K562 (cell line): ENCODE measurements around the gene ZNF503. TPM values are rescaled to one million over a fixed set of nuclear protein-coding genes. Genes with fewer than 3 reads are reported as not detected.

Experiments
- CBX8 ChIP-seq: fragments of 200-600 bp; sonication (generic); IDR thresholded peaks from 2 replicates; pipeline ENCODE4 v1.6.1; 2012; ENCODE audit warnings: borderline replicate concordance, mixed run types, low read depth, mild to moderate bottlenecking, moderate library complexity, mixed read lengths, low read length, control low read depth, inconsistent platforms; ENCODE audit not compliant: poor library complexity, severe bottlenecking; ENCODE audit errors: extremely low read depth
- DNMT1 ChIP-seq: fragments of 450-650 bp; IDR thresholded peaks from 2 replicates; pipeline ENCODE4 v1.6.1; 2016; ENCODE audit warnings: antibody characterized with exemption, mild to moderate bottlenecking
- GABPB1 ChIP-seq: sonication (generic); formaldehyde crosslinking; IDR thresholded peaks from 2 replicates; pipeline ENCODE4 v1.8.0; 2022; ENCODE audit warnings: mild to moderate bottlenecking, missing genetic modification reagents
- HMG20A ChIP-seq: fragments of 450-650 bp; formaldehyde crosslinking; conservative IDR thresholded peaks from 2 replicates; pipeline ENCODE4 v1.4.0; 2020; ENCODE audit warnings: mild to moderate bottlenecking, mixed read lengths
- OTX1 ChIP-seq: fragments of 450-650 bp; formaldehyde crosslinking; IDR thresholded peaks from 2 replicates; pipeline ENCODE4 v1.4.0; 2022; ENCODE audit warnings: mild to moderate bottlenecking
- PHTF2 ChIP-seq: fragments of 250-450 bp; sonication (Bioruptor Pico); IDR thresholded peaks from 2 replicates; pipeline ENCODE4 v1.5.0; 2021; ENCODE audit warnings: mild to moderate bottlenecking
- PTTG1 ChIP-seq: fragments of 450-650 bp; IDR thresholded peaks from 2 replicates; pipeline ENCODE4 v1.6.1; 2016; ENCODE audit warnings: low read depth, mild to moderate bottlenecking, missing genetic modification characterization, missing compliant biosample characterization
- SMAD4 ChIP-seq: fragments of 250-450 bp; sonication (Bioruptor Pico); conservative IDR thresholded peaks from 2 replicates; pipeline ENCODE4 v1.8.0; 2021; ENCODE audit warnings: inconsistent platforms, mild to moderate bottlenecking, moderate library complexity
- SMARCA5 ChIP-seq: fragments of 450-650 bp; IDR thresholded peaks from 2 replicates; pipeline ENCODE4 v1.6.1; 2016
- YY1 ChIP-seq, 3 experiments: IDR thresholded peaks; 2 replicates each; pipeline ENCODE4 v1.6.1; 2011; ENCODE audit warnings: low read length in 2 of 3, mild to moderate bottlenecking in 2 of 3, moderate library complexity in 2 of 3, borderline replicate concordance in 1 of 3, control low read depth in 1 of 3, low read depth in 1 of 3; ENCODE audit not compliant: insufficient read depth in 3 of 3, insufficient replicate concordance in 2 of 3, control insufficient read depth in 1 of 3, insufficient read length in 1 of 3; ENCODE audit errors: extremely low read depth in 1 of 3
- ZBED1 ChIP-seq: IDR thresholded peaks from 2 replicates; pipeline ENCODE4 v1.6.1; 2014
- ZFP30 ChIP-seq: fragments of 250-450 bp; sonication (Bioruptor Pico); IDR thresholded peaks from 2 replicates; pipeline ENCODE4 v1.8.0; 2022; ENCODE audit warnings: moderate library complexity, mild to moderate bottlenecking, inconsistent platforms, borderline replicate concordance
- ZNF140 ChIP-seq: fragments of 250-450 bp; sonication (Bioruptor Pico); IDR thresholded peaks from 2 replicates; pipeline ENCODE4 v1.8.0; 2021; ENCODE audit warnings: moderate library complexity, mild to moderate bottlenecking, inconsistent platforms
- ZNF146 ChIP-seq: IDR thresholded peaks from one replicate; pipeline ENCODE4 v1.6.1; 2018; ENCODE audit warnings: missing compliant biosample characterization; ENCODE audit not compliant: unreplicated experiment
- polyA plus RNA-seq, 8 experiments: library from polyadenylated mRNA; depleted of rRNA in 4 of 8; stranded (reverse) in 5 of 8; unstranded in 3 of 8; fragments of >200 nt; fragmentation: Nextera tagmentation in 2 of 8; fragmentation: Illumina TruSeq in 1 of 8; extraction: Ambion mirVana in 2 of 8; extraction: Trizol in 1 of 8; gene quantifications; 2 replicates each; pipeline versions ENCODE4 v1.2.1 to v1.2.3, GENCODE V29; 2011 to 2014; ENCODE audit warnings: inconsistent platforms in 1 of 8, missing spikeins in 1 of 8
- total RNA-seq, 7 experiments: library from RNA; depleted of rRNA in 6 of 7; stranded (reverse); fragments of >200 nt in 6 of 7; fragmentation: Illumina TruSeq in 2 of 7; extraction: Trizol in 2 of 7; gene quantifications; 2 replicates each; pipeline versions ENCODE4 v1.2.1 to v1.2.3, GENCODE V29; 2011 to 2021; ENCODE audit warnings: low replicate concordance in 1 of 7
- TF ChIP-seq, protein P1 (sequence below): fragments of 450-650 bp; IDR thresholded peaks from 2 replicates; pipeline ENCODE4 v1.6.1; 2017; ENCODE audit warnings: antibody characterized with exemption
- TF ChIP-seq, protein P2 (sequence below): sonication (generic); formaldehyde crosslinking; IDR thresholded peaks from 2 replicates; pipeline ENCODE4 v1.8.1; 2022; ENCODE audit warnings: missing genetic modification reagents
- TF ChIP-seq, protein P3 (sequence below): fragments of 450-650 bp; IDR thresholded peaks from 2 replicates; pipeline ENCODE4 v1.6.1; 2017; ENCODE audit warnings: antibody characterized with exemption, mild to moderate bottlenecking
- TF ChIP-seq, protein P4 (sequence below): fragments of 250-450 bp; sonication (Bioruptor Pico); IDR thresholded peaks from 2 replicates; pipeline ENCODE4 v1.4.0; 2020; ENCODE audit warnings: borderline replicate concordance

Gene ZNF503
- total and polyA plus RNA-seq, 9 of the 15 experiments (the other 6 are each of a cell fraction or from before 2014, with no cell fraction given): not detected

DNA sequence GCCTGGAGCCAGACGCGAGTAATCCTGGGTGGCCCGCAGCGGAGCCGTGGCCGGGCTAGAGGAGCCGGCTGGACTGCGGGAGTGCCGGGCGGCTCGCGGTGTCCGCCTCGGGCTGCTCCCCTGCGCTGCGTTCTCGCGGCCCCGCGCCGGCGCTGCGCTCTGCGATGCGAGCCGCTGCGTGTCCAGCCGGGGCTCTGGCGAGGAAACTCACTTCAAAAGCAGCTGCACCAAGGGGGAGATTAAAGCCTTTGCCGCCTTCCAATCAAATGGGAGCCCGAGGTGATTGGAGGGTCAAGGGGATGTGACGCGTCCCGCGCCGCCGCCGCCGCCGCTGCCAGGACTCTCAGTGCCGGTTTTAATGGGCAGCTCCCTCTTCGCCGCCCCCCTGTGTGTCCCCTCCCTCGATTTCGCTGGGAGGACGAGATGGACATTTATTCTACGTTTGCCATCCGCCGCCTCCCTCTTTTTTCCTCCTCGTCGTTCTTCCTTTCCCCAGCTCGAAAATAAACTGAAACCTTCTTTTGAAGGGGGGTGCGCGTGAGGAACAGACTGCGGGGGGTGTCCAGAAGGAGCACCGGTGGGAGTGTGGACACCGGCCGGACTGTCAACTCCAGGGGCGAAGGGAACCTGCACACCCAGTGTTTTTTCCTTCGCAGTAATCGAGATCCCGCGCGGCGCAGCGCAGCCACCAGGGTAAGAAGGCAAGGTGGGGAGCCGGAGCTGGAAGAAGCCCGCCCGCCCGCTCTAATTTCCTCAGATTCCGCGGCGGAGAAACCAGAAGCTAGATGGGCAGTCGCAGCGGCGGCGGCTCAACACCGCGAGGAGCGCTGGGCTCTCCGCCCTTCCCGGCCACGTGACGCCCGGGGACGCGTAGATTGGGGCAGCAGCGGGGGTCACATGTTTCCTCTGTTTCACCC is at the start of gene ZNF503 (continued):
- no peak for TF ChIP-seq OTX1 (CRISPR knock-in tag)
- TF ChIP-seq CBX8: no peak
- TF ChIP-seq, protein P1, sequence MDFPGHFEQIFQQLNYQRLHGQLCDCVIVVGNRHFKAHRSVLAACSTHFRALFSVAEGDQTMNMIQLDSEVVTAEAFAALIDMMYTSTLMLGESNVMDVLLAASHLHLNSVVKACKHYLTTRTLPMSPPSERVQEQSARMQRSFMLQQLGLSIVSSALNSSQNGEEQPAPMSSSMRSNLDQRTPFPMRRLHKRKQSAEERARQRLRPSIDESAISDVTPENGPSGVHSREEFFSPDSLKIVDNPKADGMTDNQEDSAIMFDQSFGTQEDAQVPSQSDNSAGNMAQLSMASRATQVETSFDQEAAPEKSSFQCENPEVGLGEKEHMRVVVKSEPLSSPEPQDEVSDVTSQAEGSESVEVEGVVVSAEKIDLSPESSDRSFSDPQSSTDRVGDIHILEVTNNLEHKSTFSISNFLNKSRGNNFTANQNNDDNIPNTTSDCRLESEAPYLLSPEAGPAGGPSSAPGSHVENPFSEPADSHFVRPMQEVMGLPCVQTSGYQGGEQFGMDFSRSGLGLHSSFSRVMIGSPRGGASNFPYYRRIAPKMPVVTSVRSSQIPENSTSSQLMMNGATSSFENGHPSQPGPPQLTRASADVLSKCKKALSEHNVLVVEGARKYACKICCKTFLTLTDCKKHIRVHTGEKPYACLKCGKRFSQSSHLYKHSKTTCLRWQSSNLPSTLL: no peak
- TF ChIP-seq HMG20A (CRISPR knock-in tag): no peak
- 0 out of 2 replicates have a peak, but pooled peaks have one; percentile 13 for TF ChIP-seq SMAD4 (CRISPR knock-in tag)
- TF ChIP-seq, protein P2, sequence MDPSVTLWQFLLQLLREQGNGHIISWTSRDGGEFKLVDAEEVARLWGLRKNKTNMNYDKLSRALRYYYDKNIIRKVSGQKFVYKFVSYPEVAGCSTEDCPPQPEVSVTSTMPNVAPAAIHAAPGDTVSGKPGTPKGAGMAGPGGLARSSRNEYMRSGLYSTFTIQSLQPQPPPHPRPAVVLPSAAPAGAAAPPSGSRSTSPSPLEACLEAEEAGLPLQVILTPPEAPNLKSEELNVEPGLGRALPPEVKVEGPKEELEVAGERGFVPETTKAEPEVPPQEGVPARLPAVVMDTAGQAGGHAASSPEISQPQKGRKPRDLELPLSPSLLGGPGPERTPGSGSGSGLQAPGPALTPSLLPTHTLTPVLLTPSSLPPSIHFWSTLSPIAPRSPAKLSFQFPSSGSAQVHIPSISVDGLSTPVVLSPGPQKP (CRISPR knock-in tag): no peak
- TF ChIP-seq ZFP30 (CRISPR knock-in tag): no peak
- TF ChIP-seq, protein P3, sequence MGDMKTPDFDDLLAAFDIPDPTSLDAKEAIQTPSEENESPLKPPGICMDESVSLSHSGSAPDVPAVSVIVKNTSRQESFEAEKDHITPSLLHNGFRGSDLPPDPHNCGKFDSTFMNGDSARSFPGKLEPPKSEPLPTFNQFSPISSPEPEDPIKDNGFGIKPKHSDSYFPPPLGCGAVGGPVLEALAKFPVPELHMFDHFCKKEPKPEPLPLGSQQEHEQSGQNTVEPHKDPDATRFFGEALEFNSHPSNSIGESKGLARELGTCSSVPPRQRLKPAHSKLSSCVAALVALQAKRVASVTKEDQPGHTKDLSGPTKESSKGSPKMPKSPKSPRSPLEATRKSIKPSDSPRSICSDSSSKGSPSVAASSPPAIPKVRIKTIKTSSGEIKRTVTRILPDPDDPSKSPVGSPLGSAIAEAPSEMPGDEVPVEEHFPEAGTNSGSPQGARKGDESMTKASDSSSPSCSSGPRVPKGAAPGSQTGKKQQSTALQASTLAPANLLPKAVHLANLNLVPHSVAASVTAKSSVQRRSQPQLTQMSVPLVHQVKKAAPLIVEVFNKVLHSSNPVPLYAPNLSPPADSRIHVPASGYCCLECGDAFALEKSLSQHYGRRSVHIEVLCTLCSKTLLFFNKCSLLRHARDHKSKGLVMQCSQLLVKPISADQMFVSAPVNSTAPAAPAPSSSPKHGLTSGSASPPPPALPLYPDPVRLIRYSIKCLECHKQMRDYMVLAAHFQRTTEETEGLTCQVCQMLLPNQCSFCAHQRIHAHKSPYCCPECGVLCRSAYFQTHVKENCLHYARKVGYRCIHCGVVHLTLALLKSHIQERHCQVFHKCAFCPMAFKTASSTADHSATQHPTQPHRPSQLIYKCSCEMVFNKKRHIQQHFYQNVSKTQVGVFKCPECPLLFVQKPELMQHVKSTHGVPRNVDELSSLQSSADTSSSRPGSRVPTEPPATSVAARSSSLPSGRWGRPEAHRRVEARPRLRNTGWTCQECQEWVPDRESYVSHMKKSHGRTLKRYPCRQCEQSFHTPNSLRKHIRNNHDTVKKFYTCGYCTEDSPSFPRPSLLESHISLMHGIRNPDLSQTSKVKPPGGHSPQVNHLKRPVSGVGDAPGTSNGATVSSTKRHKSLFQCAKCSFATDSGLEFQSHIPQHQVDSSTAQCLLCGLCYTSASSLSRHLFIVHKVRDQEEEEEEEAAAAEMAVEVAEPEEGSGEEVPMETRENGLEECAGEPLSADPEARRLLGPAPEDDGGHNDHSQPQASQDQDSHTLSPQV: no peak
- TF ChIP-seq ZNF146 (CRISPR knock-in tag): no peak
- no peak for TF ChIP-seq ZNF140
- TF ChIP-seq, protein P4, sequence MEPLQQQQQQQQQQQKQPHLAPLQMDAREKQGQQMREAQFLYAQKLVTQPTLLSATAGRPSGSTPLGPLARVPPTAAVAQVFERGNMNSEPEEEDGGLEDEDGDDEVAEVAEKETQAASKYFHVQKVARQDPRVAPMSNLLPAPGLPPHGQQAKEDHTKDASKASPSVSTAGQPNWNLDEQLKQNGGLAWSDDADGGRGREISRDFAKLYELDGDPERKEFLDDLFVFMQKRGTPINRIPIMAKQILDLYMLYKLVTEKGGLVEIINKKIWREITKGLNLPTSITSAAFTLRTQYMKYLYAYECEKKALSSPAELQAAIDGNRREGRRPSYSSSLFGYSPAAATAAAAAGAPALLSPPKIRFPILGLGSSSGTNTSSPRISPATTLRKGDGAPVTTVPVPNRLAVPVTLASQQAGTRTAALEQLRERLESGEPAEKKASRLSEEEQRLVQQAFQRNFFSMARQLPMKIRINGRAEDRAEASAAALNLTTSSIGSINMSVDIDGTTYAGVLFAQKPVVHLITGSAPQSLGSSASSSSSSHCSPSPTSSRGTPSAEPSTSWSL (CRISPR knock-in tag): no peak
- no peak for TF ChIP-seq SMARCA5
- no peak for TF ChIP-seq DNMT1
- TF ChIP-seq PTTG1 (tag): no peak
- no peak for TF ChIP-seq GABPB1
- no peak for TF ChIP-seq ZBED1
- TF ChIP-seq PHTF2 (CRISPR knock-in tag): no peak
- TF ChIP-seq YY1 (IDR thresholded peaks at IDR 0.05; ENCODE audit: borderline replicate concordance in 1 of 3, control insufficient read depth in 1 of 3, extremely low read depth in 1 of 3, insufficient read depth in 3 of 3, insufficient read length in 1 of 3, insufficient replicate concordance in 2 of 3, low read depth in 1 of 3, low read length in 2 of 3): no peak
